HG02610 (cell line): ENCODE results near the gene RHBDD1.
"Not testable (repeated sequence)": the region's sequence is repeated elsewhere in the genome, so short reads cannot be mapped to it uniquely, and the experiment has no call there.

Source experiments
- ATAC-seq: cut with Tn5 transposase; IDR thresholded peaks from one replicate; pipeline ENCODE4 v1.9.1; 2021; ENCODE audit warnings: mild to moderate bottlenecking, moderate library complexity; ENCODE audit not compliant: unreplicated experiment

Gene RHBDD1

GRCh38 chr2:226839951-226840350 lies 4.1 kb downstream of the RHBDD1 start:
- no peak for ATAC-seq

DNA sequence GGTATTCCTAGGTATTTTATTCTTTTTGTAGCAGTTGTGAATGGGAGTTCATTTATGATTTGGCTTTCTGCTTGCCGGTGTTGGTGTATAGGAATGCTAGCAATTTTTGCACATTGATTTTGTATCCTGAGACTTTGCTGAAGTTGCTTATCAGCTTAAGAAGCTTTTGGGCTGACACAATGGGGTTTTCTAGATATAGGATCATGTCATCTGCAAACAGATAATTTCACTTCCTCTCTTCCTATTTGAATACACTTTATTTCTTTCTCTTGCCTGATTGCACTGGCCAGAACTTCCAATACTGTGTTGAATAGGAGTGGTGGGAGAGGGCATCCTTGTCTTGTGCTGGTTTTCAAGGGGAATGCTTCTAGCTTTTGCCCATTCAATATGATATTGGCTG lies 7.1 kb downstream of the RHBDD1 start:
- ATAC-seq, result not testable (repeated sequence)

- peak; percentile 56 for ATAC-seq
Measured at GRCh38 chr2:226845386-226846116, 9.7 kb downstream of the RHBDD1 start.

GRCh38 chr2:226847090-226847489 lies 11.2 kb downstream of the RHBDD1 start:
- no peak for ATAC-seq

DNA sequence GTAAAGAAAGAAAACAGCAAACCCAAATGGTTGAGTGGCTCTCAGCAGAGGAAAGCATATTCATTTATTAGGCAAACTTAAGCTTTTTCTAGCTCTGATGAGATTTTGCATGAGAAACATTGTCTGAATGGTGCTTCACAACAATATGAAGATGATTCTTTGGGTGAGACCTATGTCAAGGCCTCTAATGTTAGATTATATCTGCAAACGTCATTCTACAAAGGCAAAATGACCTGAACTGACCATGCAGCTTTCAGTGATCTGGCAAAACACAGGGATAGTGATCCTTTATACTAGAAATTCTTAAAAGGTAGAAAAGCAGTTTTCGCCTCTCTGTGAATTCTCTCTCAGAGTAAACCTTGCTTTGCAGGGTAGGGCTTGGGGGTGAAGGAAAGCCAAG lies 11.7 kb downstream of the RHBDD1 start:
- no peak for ATAC-seq

GRCh38 chr2:226849349-226849748 lies 13.5 kb downstream of the RHBDD1 start:
- no peak for ATAC-seq

- ATAC-seq, result no peak
Measured at GRCh38 chr2:226850024-226850423, 14.2 kb downstream of the RHBDD1 start.

- ATAC-seq, result no peak
Measured at GRCh38 chr2:226855787-226856186, 19.9 kb downstream of the RHBDD1 start.

DNA sequence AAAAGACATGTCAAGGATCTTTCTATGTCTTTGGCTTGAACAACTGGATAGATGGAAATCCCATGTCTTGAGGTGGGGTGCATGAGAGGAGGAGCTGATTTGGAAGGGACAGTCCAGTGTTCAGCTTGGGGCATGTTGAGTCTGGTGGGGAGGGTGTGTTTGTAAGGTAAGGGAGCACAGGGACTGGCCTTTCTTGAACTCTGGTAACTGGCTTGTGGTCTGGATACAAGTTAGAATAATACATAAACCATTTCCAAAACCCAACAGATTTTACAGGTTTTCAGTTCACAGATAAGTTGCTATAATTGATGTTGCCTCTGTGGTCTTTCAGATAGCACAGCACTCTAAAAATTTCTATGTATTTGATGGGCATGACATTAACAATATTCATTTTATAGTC lies 24.2 kb downstream of the RHBDD1 start:
- ATAC-seq, result no peak

DNA sequence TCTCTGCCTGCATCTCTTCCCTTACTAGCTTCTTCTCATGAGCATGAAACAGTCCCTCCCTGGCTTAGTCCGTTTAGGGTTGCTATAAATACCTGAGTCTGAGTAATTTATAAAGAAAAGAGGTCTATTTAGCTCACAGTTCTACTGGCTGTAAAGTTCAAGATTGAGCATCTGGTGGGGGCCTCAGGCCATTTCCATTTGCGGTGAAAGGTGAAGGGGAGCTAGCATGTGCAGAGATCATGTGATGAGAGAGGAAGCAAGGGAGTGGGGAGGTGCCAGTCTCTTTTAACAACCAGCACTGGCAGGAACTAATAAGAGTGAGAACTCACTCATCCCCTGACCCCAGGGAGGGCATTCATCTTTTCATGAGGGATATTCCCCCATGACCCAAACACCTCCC lies 26.8 kb downstream of the RHBDD1 start:
- peak; percentile 93 for ATAC-seq

GRCh38 chr2:226865273-226865672 lies 29.4 kb downstream of the RHBDD1 start:
- ATAC-seq, result no peak

GRCh38 chr2:226865710-226866109 lies 29.9 kb downstream of the RHBDD1 start:
- no peak for ATAC-seq

GRCh38 chr2:226868331-226869162 lies 32.7 kb downstream of the RHBDD1 start:
- no peak for ATAC-seq

DNA sequence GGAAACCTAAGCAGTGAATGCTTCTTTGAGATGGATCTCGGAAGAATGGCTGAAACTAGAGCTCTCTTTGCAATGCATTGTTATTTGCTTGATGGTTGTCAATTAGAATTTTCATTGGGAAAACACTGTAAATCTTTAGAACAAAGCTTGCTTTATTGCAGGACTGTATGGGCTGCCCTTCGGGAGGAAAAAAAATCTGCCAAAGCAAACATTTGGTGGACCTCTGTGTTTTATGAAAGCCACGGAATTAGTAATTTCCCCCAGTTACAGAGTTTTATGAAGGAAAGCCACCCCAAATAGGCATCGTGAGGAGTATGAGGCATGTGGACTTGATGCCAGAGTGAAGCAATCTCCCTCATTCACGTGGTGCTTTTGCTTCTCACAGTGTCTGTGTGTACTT lies 33.5 kb downstream of the RHBDD1 start:
- no peak for ATAC-seq

- ATAC-seq, result peak; percentile 70
Measured at GRCh38 chr2:226873051-226873620, 37.3 kb downstream of the RHBDD1 start.

GRCh38 chr2:226873826-226874225 lies 38.0 kb downstream of the RHBDD1 start:
- ATAC-seq, result no peak

- ATAC-seq, result no peak
Measured at GRCh38 chr2:226874749-226875148, 38.9 kb downstream of the RHBDD1 start.

- ATAC-seq, result peak; percentile 39
Measured at GRCh38 chr2:226875438-226876225, 39.8 kb downstream of the RHBDD1 start.

DNA sequence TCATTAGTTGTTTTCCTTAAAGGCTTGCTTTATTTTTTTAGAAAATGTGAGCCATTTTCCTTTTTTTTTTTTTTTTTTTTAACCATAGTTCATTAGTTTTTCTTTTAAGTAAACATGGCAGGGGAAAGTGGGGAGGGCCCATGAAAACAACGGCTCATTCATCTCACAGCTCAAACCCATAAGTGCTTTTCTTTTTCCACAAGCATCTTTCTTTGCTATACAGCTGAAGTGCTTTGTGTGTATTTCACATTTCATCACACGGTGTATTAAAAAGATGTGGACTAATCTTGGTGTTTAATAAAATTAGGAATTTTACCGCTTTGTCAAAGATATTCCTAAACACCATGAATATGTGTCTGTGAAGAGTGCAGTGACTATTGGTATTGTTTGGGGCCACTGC lies 41.6 kb downstream of the RHBDD1 start:
- no peak for ATAC-seq

- no peak for ATAC-seq
Measured at GRCh38 chr2:226881287-226881686, 45.4 kb downstream of the RHBDD1 start.

- no peak for ATAC-seq
Measured at GRCh38 chr2:226882606-226883005, 46.8 kb downstream of the RHBDD1 start.
